ENCODE measurements around the gene LAYN.

GRCh38 chr11:111514216-111515031, 26.1 kb upstream of the LAYN start, which contains the start of gene HOATZ:
- TF ChIP-seq CTCF (IDR thresholded peaks at IDR 0.05; ENCODE audit: poor library complexity): peak; percentile 4
- TF ChIP-seq EZH2 (IDR thresholded peaks at IDR 0.05; ENCODE audit: borderline replicate concordance): peak; percentile 39
- TF ChIP-seq EZH2phosphoT487 (IDR thresholded peaks at IDR 0.05; ENCODE audit: low read depth, severe bottlenecking, unreplicated experiment): no peak
